ENCODE results near the gene ABCA4.

The ABCA4 gene

GRCh38 chr1:94024104-94024792 is 96.7 kb downstream of the ABCA4 start:
- DNase-seq = no peak

GRCh38 chr1:94022471-94023189 is 98.3 kb downstream of the ABCA4 start:
- peak; percentile 82 for DNase-seq

- peak; percentile 95 for DNase-seq
Observed at GRCh38 chr1:94020764-94021579, 100.0 kb downstream of the ABCA4 start.

GRCh38 chr1:94019327-94019726 is 101.6 kb downstream of the ABCA4 start:
- no peak for DNase-seq

- no peak for DNase-seq
Observed at GRCh38 chr1:94017155-94017829, 103.7 kb downstream of the ABCA4 start.

GRCh38 chr1:94015489-94015817 is 105.5 kb downstream of the ABCA4 start:
- no peak for DNase-seq

- peak; percentile 41 for DNase-seq
Observed at GRCh38 chr1:94014635-94015488, 106.1 kb downstream of the ABCA4 start.

GRCh38 chr1:94014087-94014486 is 106.9 kb downstream of the ABCA4 start:
- no peak for DNase-seq

GRCh38 chr1:94013367-94013878 is 107.5 kb downstream of the ABCA4 start:
- DNase-seq = no peak

GRCh38 chr1:94012708-94013366 is 108.1 kb downstream of the ABCA4 start:
- DNase-seq = no peak

GRCh38 chr1:94011709-94012595 is 109.0 kb downstream of the ABCA4 start:
- peak; percentile 27 for DNase-seq

- DNase-seq = no peak
Observed at GRCh38 chr1:94011129-94011528, 109.8 kb downstream of the ABCA4 start.

GRCh38 chr1:94009304-94009703 is 111.6 kb downstream of the ABCA4 start:
- no peak for DNase-seq

GRCh38 chr1:94006604-94007003 is 114.3 kb downstream of the ABCA4 start:
- DNase-seq = no peak

GRCh38 chr1:94004924-94005323 is 116.0 kb downstream of the ABCA4 start:
- no peak for DNase-seq

- DNase-seq = no peak
Observed at GRCh38 chr1:94002046-94002787, 118.7 kb downstream of the ABCA4 start.

GRCh38 chr1:94001397-94002045 is 119.4 kb downstream of the ABCA4 start:
- DNase-seq = no peak

- DNase-seq = no peak
Observed at GRCh38 chr1:94000510-94001282, 120.3 kb downstream of the ABCA4 start.

Data from fibroblast of skin of right biceps (primary cell).